Activated gamma-delta T cell (primary cell): ENCODE results near the gene TCL1B.
"Not testable (repeated sequence)": the region's sequence is repeated elsewhere in the genome, so short reads cannot be mapped to it uniquely, and the experiment has no call there.

Experiments
- DNase-seq: peaks from one replicate; lab custom pipeline; 2025; lab: John Stamatoyannopoulos, UW

The TCL1B gene

GRCh38 chr14:95703341-95703740 is 17.1 kb downstream of the TCL1B start:
- DNase-seq = no peak

GRCh38 chr14:95703805-95704204 is 17.6 kb downstream of the TCL1B start:
- DNase-seq = no peak

- no peak for DNase-seq
These were observed 19.3 kb downstream of the TCL1B start for GRCh38 chr14:95705518-95705917.

GRCh38 chr14:95707327-95707726 is 21.1 kb downstream of the TCL1B start:
- no peak for DNase-seq

GRCh38 chr14:95710106-95710505 is 23.9 kb downstream of the TCL1B start:
- no peak for DNase-seq

GRCh38 chr14:95711476-95712176 is 25.4 kb downstream of the TCL1B start:
- DNase-seq = no peak

- no peak for DNase-seq
These were observed 26.2 kb downstream of the TCL1B start for GRCh38 chr14:95712398-95712797.

- no peak for DNase-seq
These were observed 27.6 kb downstream of the TCL1B start, which contains the start of gene TCL1A for GRCh38 chr14:95713596-95714371. Gene TCL1A (minus strand): TSS chr14:95714125. CDS start chr14:95714066, 59 bp downstream.

GRCh38 chr14:95722525-95723190 is 36.4 kb downstream of the TCL1B start:
- DNase-seq = no peak

GRCh38 chr14:95725685-95726336 is 39.6 kb downstream of the TCL1B start:
- no peak for DNase-seq

GRCh38 chr14:95727056-95727700 is 41.0 kb downstream of the TCL1B start:
- no peak for DNase-seq

GRCh38 chr14:95729402-95730028 is 43.3 kb downstream of the TCL1B start:
- not testable (repeated sequence) for DNase-seq

- DNase-seq = no peak
These were observed 43.9 kb downstream of the TCL1B start for GRCh38 chr14:95730126-95730525.

- no peak for DNase-seq
These were observed 47.0 kb downstream of the TCL1B start for GRCh38 chr14:95733212-95733611.

- DNase-seq = no peak
These were observed 53.1 kb downstream of the TCL1B start for GRCh38 chr14:95739356-95739755.

- no peak for DNase-seq
These were observed 54.8 kb downstream of the TCL1B start for GRCh38 chr14:95741038-95741490.

GRCh38 chr14:95741781-95742180 is 55.6 kb downstream of the TCL1B start:
- no peak for DNase-seq
